NT2/D1 (cell line): ENCODE data around the gene DLG2.

ENCODE experiments used
- YY1 ChIP-seq: IDR thresholded peaks from 2 replicates; pipeline ENCODE4 v1.6.1; 2011; ENCODE audit not compliant: insufficient read length, insufficient read depth
- ZNF274 ChIP-seq: IDR thresholded peaks from 2 replicates; pipeline ENCODE4 v1.6.1; 2011; ENCODE audit warnings: mild to moderate bottlenecking, low read depth, low read length

DNA sequence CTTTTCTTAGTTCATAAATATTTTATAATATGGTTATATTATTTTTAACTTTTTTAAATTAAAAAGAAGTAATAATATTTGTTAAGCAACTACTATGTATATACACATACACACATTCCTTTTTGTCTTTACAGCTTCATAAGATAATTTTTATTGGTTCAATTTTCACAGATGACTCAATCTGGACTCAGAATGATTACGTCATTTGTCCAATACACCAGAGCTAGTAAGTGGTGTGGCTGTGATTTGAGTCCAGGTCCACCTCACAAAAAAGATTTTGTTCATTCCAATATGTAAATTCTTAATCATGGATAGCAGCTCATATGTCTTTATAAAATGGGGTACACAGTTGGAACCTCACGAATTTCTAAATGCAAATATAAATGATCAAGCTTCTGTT is 1014.5 kb downstream of the DLG2 start:
- no peak for TF ChIP-seq ZNF274
- TF ChIP-seq YY1: no peak
